OCI-LY3 (cell line): Measurements from ENCODE around the gene INPP5A.
A peak's percentile ranks its signal among the peaks of the same experiment; 100 is the strongest.

Source experiments
- H2AFZ ChIP-seq: fragments of 200-600, 300-600 bp; shearing (Covaris generic); 2 replicates; pipeline ENCODE4 v1.6.0; 2014; ENCODE audit warnings: antibody characterized with exemption, low read depth, low read length
- H3K27ac ChIP-seq: fragments of 200-600, 300-600 bp; sonication (generic); 2 replicates; pipeline ENCODE4 v1.5.1; 2014; ENCODE audit warnings: mild to moderate bottlenecking, low read length, moderate library complexity, mixed read lengths
- H3K27me3 ChIP-seq: fragments of 200-600, 300-600 bp; sonication (generic); 2 replicates; pipeline ENCODE4 v1.6.1; 2014; ENCODE audit warnings: low read depth, low read length, mixed read lengths
- H3K36me3 ChIP-seq: fragments of 200-600, 300-600 bp; sonication (generic); replicated peaks from 2 replicates; pipeline ENCODE3; 2014; ENCODE audit warnings: low read depth, low read length, mixed read lengths
- H3K4me1 ChIP-seq: fragments of 300-600, 200-600 bp; sonication (generic); 2 replicates; pipeline ENCODE4 v1.6.1; 2014; ENCODE audit warnings: low read length, mixed read lengths
- H3K4me2 ChIP-seq: fragments of 200-600, 300-600 bp; sonication (generic); 2 replicates; pipeline ENCODE4 v1.6.1; 2014; ENCODE audit warnings: low read length, mixed read lengths
- H3K4me3 ChIP-seq: fragments of 300-600, 200-600 bp; sonication (generic); 2 replicates; pipeline ENCODE4 v1.5.1; 2014; ENCODE audit warnings: antibody characterized with exemption, mild to moderate bottlenecking, low read length, moderate library complexity
- H3K79me2 ChIP-seq: fragments of 300-600, 200-600 bp; shearing (Covaris generic); 2 replicates; pipeline ENCODE4 v1.6.1; 2014; ENCODE audit warnings: mild to moderate bottlenecking, low read length, mixed read lengths
- H3K9ac ChIP-seq: fragments of 300-600, 200-600 bp; shearing (Covaris generic); 2 replicates; pipeline ENCODE4 v1.6.0; 2014; ENCODE audit warnings: mild to moderate bottlenecking, low read length, moderate library complexity
- H3K9me3 ChIP-seq: fragments of 200-600, 300-600 bp; shearing (Covaris generic); 2 replicates; pipeline ENCODE4 v1.6.1; 2014; ENCODE audit warnings: low read length, mixed read lengths; ENCODE audit not compliant: insufficient read depth
- H4K20me1 ChIP-seq: fragments of 200-600, 300-600 bp; sonication (generic); 2 replicates; pipeline ENCODE4 v1.6.1; 2016; ENCODE audit warnings: low read length, mixed read lengths; ENCODE audit not compliant: insufficient read depth
- EZH2phosphoT487 ChIP-seq: fragments of 200-600 bp; shearing (Covaris generic); IDR thresholded peaks from 2 replicates; pipeline ENCODE4 v1.6.1; 2018; ENCODE audit warnings: antibody characterized with exemption, mixed run types, low read depth
- TF ChIP-seq, protein P1 (sequence below): fragments of 200-600, 300-600 bp; sonication (generic); IDR thresholded peaks from 2 replicates; pipeline ENCODE4 v1.5.1; 2014; ENCODE audit warnings: antibody characterized with exemption, low read length, low read depth

Gene INPP5A

GRCh38 chr10:132535065-132535651 is 2.4 kb upstream of the INPP5A start:
- no peaks in the 10 kb centered on the region for H4K20me1 ChIP-seq
- no peak overlapping the region for H3K4me3 ChIP-seq
- peaks cover 4% of the 10 kb centered on the region; the same call in 1 of the 2 replicates for H3K4me1 ChIP-seq
- no peaks in the 10 kb centered on the region for H3K79me2 ChIP-seq
- no peak overlapping the region for H2AFZ ChIP-seq
- H3K9me3 ChIP-seq, result no peaks in the 10 kb centered on the region
- peaks cover 6% of the 10 kb centered on the region; the same call in 1 of the 2 replicates for H3K27me3 ChIP-seq
- H3K9ac ChIP-seq, result no peak overlapping the region
- no peaks in the 10 kb centered on the region for H3K36me3 ChIP-seq
- no peak overlapping the region for H3K27ac ChIP-seq
- TF ChIP-seq EZH2phosphoT487, result no peak
- TF ChIP-seq, protein P1, sequence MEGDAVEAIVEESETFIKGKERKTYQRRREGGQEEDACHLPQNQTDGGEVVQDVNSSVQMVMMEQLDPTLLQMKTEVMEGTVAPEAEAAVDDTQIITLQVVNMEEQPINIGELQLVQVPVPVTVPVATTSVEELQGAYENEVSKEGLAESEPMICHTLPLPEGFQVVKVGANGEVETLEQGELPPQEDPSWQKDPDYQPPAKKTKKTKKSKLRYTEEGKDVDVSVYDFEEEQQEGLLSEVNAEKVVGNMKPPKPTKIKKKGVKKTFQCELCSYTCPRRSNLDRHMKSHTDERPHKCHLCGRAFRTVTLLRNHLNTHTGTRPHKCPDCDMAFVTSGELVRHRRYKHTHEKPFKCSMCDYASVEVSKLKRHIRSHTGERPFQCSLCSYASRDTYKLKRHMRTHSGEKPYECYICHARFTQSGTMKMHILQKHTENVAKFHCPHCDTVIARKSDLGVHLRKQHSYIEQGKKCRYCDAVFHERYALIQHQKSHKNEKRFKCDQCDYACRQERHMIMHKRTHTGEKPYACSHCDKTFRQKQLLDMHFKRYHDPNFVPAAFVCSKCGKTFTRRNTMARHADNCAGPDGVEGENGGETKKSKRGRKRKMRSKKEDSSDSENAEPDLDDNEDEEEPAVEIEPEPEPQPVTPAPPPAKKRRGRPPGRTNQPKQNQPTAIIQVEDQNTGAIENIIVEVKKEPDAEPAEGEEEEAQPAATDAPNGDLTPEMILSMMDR, result no peak
- H3K4me2 ChIP-seq, result no peak overlapping the region

DNA sequence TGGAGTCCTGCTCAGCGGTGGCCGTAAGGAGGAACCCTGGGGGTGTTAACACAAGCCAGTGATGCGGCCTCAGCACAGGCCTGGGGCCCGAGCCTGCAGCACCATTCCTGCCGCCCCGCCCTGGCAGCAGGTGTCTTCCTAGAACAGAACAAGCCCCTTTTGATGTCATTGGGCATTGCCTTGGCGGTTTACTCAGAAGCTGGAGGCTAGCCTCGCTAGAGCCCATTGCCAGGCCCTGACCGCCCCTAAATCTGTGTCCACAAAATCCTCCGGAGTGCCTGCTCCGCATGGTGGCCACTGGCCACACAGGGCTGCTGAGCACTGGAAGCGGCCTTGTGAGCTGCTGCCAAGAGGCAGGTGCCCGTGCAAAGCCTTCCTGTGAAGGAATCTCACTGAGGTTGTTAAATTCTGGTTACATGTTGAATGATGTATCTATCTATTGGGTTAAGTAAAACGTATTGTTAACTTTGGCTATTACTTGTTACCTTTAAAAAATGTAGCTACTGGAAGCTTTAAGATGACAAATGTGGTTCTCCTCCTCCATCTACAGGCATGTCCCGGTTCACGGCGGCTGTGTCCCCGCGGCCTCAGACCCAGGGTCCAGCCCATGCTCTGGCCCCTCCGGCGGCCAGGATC is 1.2 kb upstream of the INPP5A start:
- no peak for TF ChIP-seq EZH2phosphoT487
- TF ChIP-seq, protein P1, result no peak
- H3K27me3 ChIP-seq, result peaks cover 6% of the 10 kb centered on the region; the same call in 1 of the 2 replicates
- H4K20me1 ChIP-seq, result no peaks in the 10 kb centered on the region
- H3K36me3 ChIP-seq, result no peaks in the 10 kb centered on the region
- H3K79me2 ChIP-seq, result no peaks in the 10 kb centered on the region
- peak overlapping the region; percentile 77 for H3K4me3 ChIP-seq
- H3K27ac ChIP-seq, result no peak overlapping the region
- H2AFZ ChIP-seq, result no peak overlapping the region
- peak overlapping the region; percentile 61 for H3K9ac ChIP-seq
- H3K9me3 ChIP-seq, result no peaks in the 10 kb centered on the region
- peaks cover 4% of the 10 kb centered on the region; the same call in 1 of the 2 replicates for H3K4me1 ChIP-seq
- peak overlapping the region; percentile 74 for H3K4me2 ChIP-seq

DNA sequence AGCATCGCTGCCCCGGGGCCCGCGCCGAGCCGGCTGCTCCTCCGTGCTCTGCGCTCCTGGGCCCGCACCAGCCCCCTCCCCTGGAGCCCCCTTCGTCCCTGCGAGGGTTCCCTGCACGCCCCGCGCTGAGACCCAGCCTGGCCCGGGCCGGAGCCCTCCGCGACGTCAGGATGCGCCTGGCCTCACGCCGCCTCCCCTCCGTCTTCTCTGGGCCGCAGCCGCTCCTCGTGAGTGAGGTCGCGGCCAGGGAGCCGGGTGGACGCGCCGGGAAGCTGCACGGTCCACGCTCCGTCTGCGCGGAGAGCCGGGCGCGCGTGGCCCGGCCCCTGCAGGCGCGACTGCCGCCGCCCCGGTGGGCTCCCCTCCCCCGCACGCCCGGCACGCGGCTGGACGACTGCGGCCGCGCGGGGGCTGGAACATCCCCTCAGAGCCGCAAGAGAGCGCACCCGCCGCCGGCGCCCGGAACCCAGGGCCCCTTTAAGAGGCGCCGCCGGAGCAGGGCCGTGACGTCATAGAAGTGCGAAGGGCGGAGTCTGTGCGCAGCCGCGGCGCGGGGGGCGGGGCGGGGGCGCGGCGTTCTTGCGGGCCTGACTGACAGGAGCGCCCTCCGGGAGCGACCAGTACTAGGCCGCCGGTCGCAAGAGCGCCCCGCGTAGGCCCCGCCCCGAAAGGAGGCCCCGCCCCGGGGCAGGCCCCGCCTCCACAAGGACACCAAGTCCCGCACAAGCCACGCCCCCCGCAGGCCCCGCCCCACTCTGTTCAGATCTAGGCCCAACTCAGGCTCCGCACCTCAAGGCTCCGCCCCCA is 507 bp upstream of the INPP5A start:
- H3K27me3 ChIP-seq, result peaks cover 6% of the 10 kb centered on the region; the same call in 1 of the 2 replicates
- no peaks in the 10 kb centered on the region for H3K9me3 ChIP-seq
- no peak for TF ChIP-seq EZH2phosphoT487
- TF ChIP-seq, protein P1, result no peak
- no peaks in the 10 kb centered on the region for H3K36me3 ChIP-seq
- no peaks in the 10 kb centered on the region for H3K79me2 ChIP-seq
- H3K9ac ChIP-seq, result peak overlapping the region; percentile 61
- H3K4me3 ChIP-seq, result peak overlapping the region; percentile 77
- peaks cover 4% of the 10 kb centered on the region; the same call in 1 of the 2 replicates for H3K4me1 ChIP-seq
- H3K27ac ChIP-seq, result no peak overlapping the region
- no peaks in the 10 kb centered on the region for H4K20me1 ChIP-seq
- H3K4me2 ChIP-seq, result peak overlapping the region; percentile 74
- H2AFZ ChIP-seq, result no peak overlapping the region
